HG02763 (cell line): Measurements from ENCODE around the gene CMTM8.

Source experiments
- ATAC-seq: cut with Tn5 transposase; IDR thresholded peaks from one replicate; pipeline ENCODE4 v1.9.1; 2021; ENCODE audit warnings: mild to moderate bottlenecking, moderate library complexity; ENCODE audit not compliant: unreplicated experiment

The CMTM8 gene

GRCh38 chr3:32305361-32305876 lies 66.9 kb downstream of the CMTM8 start:
- ATAC-seq, result no peak

- no peak for ATAC-seq
Measured at GRCh38 chr3:32306072-32306471, 67.6 kb downstream of the CMTM8 start.

GRCh38 chr3:32307591-32307990 lies 69.1 kb downstream of the CMTM8 start:
- no peak for ATAC-seq

GRCh38 chr3:32308378-32308777 lies 69.9 kb downstream of the CMTM8 start:
- ATAC-seq, result no peak

GRCh38 chr3:32309654-32310242 lies 71.3 kb downstream of the CMTM8 start:
- no peak for ATAC-seq

GRCh38 chr3:32310336-32310735 lies 71.9 kb downstream of the CMTM8 start:
- no peak for ATAC-seq

GRCh38 chr3:32310918-32311839 lies 72.7 kb downstream of the CMTM8 start:
- ATAC-seq, result no peak

GRCh38 chr3:32312251-32312650 lies 73.8 kb downstream of the CMTM8 start:
- no peak for ATAC-seq

GRCh38 chr3:32313169-32313568 lies 74.7 kb downstream of the CMTM8 start:
- no peak for ATAC-seq

- ATAC-seq, result no peak
Measured at GRCh38 chr3:32313723-32314473, 75.4 kb downstream of the CMTM8 start.

GRCh38 chr3:32315441-32315840 lies 77.0 kb downstream of the CMTM8 start:
- ATAC-seq, result no peak

- no peak for ATAC-seq
Measured at GRCh38 chr3:32316319-32316718, 77.8 kb downstream of the CMTM8 start.

GRCh38 chr3:32316976-32317375 lies 78.5 kb downstream of the CMTM8 start:
- no peak for ATAC-seq

- no peak for ATAC-seq
Measured at GRCh38 chr3:32319607-32320006, 81.1 kb downstream of the CMTM8 start.

- ATAC-seq, result no peak
Measured at GRCh38 chr3:32320080-32320479, 81.6 kb downstream of the CMTM8 start.

- no peak for ATAC-seq
Measured at GRCh38 chr3:32321095-32321790, 82.8 kb downstream of the CMTM8 start.

GRCh38 chr3:32322311-32322710 lies 83.8 kb downstream of the CMTM8 start:
- ATAC-seq, result no peak

GRCh38 chr3:32323604-32324003 lies 85.1 kb downstream of the CMTM8 start:
- no peak for ATAC-seq

- ATAC-seq, result no peak
Measured at GRCh38 chr3:32325201-32325600, 86.7 kb downstream of the CMTM8 start.

GRCh38 chr3:32325927-32326326 lies 87.4 kb downstream of the CMTM8 start:
- no peak for ATAC-seq

GRCh38 chr3:32326795-32327194 lies 88.3 kb downstream of the CMTM8 start:
- no peak for ATAC-seq
